GM06990 (cell line): Measurements from ENCODE around the gene ATP1A2.

ENCODE experiments used
- DNase-seq: peaks from one replicate; pipeline ENCODE4 v3.0.0-alpha.2; 2011; ENCODE audit not compliant: insufficient read length; ENCODE audit errors: extremely low read depth
- H3K27me3 ChIP-seq: replicated peaks from 2 replicates; pipeline ENCODE4 v1.6.0; 2011; ENCODE audit warnings: low read length; ENCODE audit not compliant: control insufficient read depth, insufficient read depth
- H3K36me3 ChIP-seq: 2 replicates; pipeline ENCODE4 v1.5.1; 2011; ENCODE audit warnings: low read length; ENCODE audit not compliant: control insufficient read depth, insufficient read depth
- H3K4me3 ChIP-seq: replicated peaks from 2 replicates; pipeline ENCODE4 v1.5.1; 2011; ENCODE audit warnings: low read depth, mild to moderate bottlenecking, control low read depth, low read length
- CTCF ChIP-seq: IDR thresholded peaks from 2 replicates; pipeline ENCODE4 v1.5.1; 2011; ENCODE audit warnings: low read length, control low read depth, mild to moderate bottlenecking, inconsistent platforms; ENCODE audit not compliant: insufficient read depth, poor library complexity, severe bottlenecking

The ATP1A2 gene

GRCh38 chr1:160137216-160137862 is 21.8 kb downstream of the ATP1A2 start:
- Histone ChIP-seq H3K36me3 (no peaks in the 10 kb centered on the region), H3K4me3 (no peak overlapping the region), H3K27me3 (no peaks in the 10 kb centered on the region; the same call in 1 of the 2 replicates)
- no peak for DNase-seq
- no peak for TF ChIP-seq CTCF

DNA sequence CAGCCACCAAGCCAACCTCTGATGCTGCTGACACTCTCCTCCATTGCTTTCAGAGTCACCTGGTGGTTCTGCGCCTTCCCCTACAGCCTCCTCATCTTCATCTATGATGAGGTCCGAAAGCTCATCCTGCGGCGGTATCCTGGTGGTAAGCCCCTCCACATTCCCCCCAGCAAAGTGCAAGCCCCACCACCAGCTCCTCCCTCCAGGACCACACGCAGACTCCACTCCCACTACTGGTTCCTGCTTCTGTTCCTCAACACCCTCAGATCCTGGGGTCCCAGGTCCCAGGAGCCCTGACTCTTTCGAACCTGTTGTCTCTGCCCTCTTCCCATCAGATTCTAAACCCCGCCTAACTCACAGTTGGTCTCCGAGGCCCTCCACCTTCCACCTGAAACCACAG is 24.3 kb downstream of the ATP1A2 start:
- H3K36me3 ChIP-seq, result no peaks in the 10 kb centered on the region
- TF ChIP-seq CTCF, result no peak
- DNase-seq, result no peak
- no peaks in the 10 kb centered on the region; the same call in 1 of the 2 replicates for H3K27me3 ChIP-seq
- H3K4me3 ChIP-seq, result no peak overlapping the region

- Histone ChIP-seq H3K27me3 (no peaks in the 10 kb centered on the region), H3K36me3 (no peaks in the 10 kb centered on the region), H3K4me3 (no peak overlapping the region)
- no peak for DNase-seq
- no peak for TF ChIP-seq CTCF
These were observed 28.1 kb downstream of the ATP1A2 start for GRCh38 chr1:160143695-160144094.

- no peaks in the 10 kb centered on the region for H3K27me3 ChIP-seq
- H3K4me3 ChIP-seq, result no peak overlapping the region
- H3K36me3 ChIP-seq, result no peaks in the 10 kb centered on the region
- no peak for TF ChIP-seq CTCF
- DNase-seq, result no peak
These were observed 29.4 kb downstream of the ATP1A2 start for GRCh38 chr1:160144921-160145320.

DNA sequence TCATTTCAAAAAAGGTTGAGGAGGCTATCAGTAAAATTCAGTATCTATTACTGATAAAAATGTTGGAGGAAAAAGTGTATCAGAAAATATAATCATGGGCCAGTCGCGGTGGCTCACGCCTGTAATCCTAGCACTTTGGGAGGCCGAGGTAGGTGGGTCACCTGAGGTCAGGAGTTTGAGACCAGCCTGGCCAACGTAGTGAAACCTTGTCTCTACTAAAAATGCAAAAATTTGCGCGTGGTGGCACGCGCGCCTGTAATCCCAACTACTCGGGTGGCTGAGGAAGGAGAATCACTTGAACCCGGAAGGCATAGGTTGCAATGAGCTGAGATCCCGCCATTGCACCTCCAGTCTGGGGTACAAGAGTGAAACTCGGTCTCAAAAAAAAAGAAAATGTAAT is 30.5 kb downstream of the ATP1A2 start:
- no peaks in the 10 kb centered on the region for H3K36me3 ChIP-seq
- no peaks in the 10 kb centered on the region for H3K27me3 ChIP-seq
- no peak overlapping the region for H3K4me3 ChIP-seq
- TF ChIP-seq CTCF, result no peak
- DNase-seq, result no peak

GRCh38 chr1:160148121-160148520 is 32.6 kb downstream of the ATP1A2 start:
- no peak for TF ChIP-seq CTCF
- DNase-seq, result no peak
- Histone ChIP-seq H3K36me3 (no peaks in the 10 kb centered on the region), H3K4me3 (no peak overlapping the region), H3K27me3 (no peaks in the 10 kb centered on the region)
